GM08714 (cell line): Measurements from ENCODE around the gene RUNX2.

Experiments
- H3K4me3 ChIP-seq: fragments of 200-500 bp; sonication (Bioruptor generic); 2 replicates; pipeline ENCODE4 v1.5.1; 2014; ENCODE audit warnings: mild to moderate bottlenecking, low read length, inconsistent platforms
- ZNF274 ChIP-seq: IDR thresholded peaks from 2 replicates; pipeline ENCODE4 v1.6.1; 2012; ENCODE audit warnings: mild to moderate bottlenecking, low read depth, low read length

Gene RUNX2

GRCh38 chr6:45635284-45635867 is 307.2 kb downstream of the RUNX2 start:
- no peak for TF ChIP-seq ZNF274

GRCh38 chr6:45637056-45637455 is 308.9 kb downstream of the RUNX2 start:
- H3K4me3 ChIP-seq, result no peak overlapping the region

More at GRCh38 chr6:45635284-45635867, 307.2 kb downstream of the RUNX2 start:
- H3K4me3 ChIP-seq, result no peak overlapping the region

GRCh38 chr6:45637611-45638257 is 309.6 kb downstream of the RUNX2 start:
- H3K4me3 ChIP-seq, result no peak overlapping the region
- TF ChIP-seq ZNF274, result no peak

More at GRCh38 chr6:45637056-45637455, 308.9 kb downstream of the RUNX2 start:
- no peak for TF ChIP-seq ZNF274

- no peak overlapping the region for H3K4me3 ChIP-seq
- TF ChIP-seq ZNF274, result no peak
These were observed 312.0 kb downstream of the RUNX2 start for GRCh38 chr6:45640081-45640491.

GRCh38 chr6:45640811-45641210 is 312.7 kb downstream of the RUNX2 start:
- TF ChIP-seq ZNF274, result no peak
- no peak overlapping the region for H3K4me3 ChIP-seq

GRCh38 chr6:45642331-45643125 is 314.4 kb downstream of the RUNX2 start:
- H3K4me3 ChIP-seq, result no peak overlapping the region
- no peak for TF ChIP-seq ZNF274

GRCh38 chr6:45643126-45643525 is 315.0 kb downstream of the RUNX2 start:
- TF ChIP-seq ZNF274, result no peak
- H3K4me3 ChIP-seq, result no peak overlapping the region

- no peak overlapping the region for H3K4me3 ChIP-seq
- no peak for TF ChIP-seq ZNF274
These were observed 316.6 kb downstream of the RUNX2 start for GRCh38 chr6:45644720-45645119.

GRCh38 chr6:45645302-45645701 is 317.2 kb downstream of the RUNX2 start:
- H3K4me3 ChIP-seq, result no peak overlapping the region
- TF ChIP-seq ZNF274, result no peak

- no peak for TF ChIP-seq ZNF274
- H3K4me3 ChIP-seq, result no peak overlapping the region
These were observed 319.5 kb downstream of the RUNX2 start for GRCh38 chr6:45647341-45648261.

GRCh38 chr6:45648262-45648620 is 320.1 kb downstream of the RUNX2 start:
- TF ChIP-seq ZNF274, result no peak

GRCh38 chr6:45650524-45651135 is 322.5 kb downstream of the RUNX2 start:
- no peak for TF ChIP-seq ZNF274
- no peak overlapping the region for H3K4me3 ChIP-seq

More at GRCh38 chr6:45648262-45648620, 320.1 kb downstream of the RUNX2 start:
- no peak overlapping the region for H3K4me3 ChIP-seq

- TF ChIP-seq ZNF274, result no peak
- no peak overlapping the region for H3K4me3 ChIP-seq
These were observed 323.2 kb downstream of the RUNX2 start for GRCh38 chr6:45651301-45651700.

- H3K4me3 ChIP-seq, result no peak overlapping the region
- no peak for TF ChIP-seq ZNF274
These were observed 324.3 kb downstream of the RUNX2 start for GRCh38 chr6:45652416-45652815.
